Measurements from ENCODE around the gene CHL1.
A peak's percentile ranks its signal among the peaks of the same experiment; 100 is the strongest.

Gene CHL1

DNA sequence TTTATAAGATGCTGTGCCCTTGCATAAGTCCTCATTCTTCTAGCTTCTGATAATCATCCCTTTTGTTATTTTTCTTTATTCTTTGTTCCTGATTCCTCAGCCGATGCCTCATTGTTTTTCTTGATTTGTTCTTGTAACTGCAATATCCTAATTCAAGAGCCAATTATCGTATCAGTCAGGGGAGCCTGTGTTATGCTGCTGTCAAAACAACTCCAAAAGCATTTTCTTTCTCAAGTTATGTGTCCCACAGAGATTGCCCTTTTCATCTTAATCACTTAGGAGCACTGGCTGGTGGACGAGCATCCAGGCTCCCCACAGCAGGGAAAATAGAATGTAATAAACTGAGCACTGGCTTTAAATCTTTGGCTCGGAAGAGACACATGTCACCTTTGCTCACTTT is 207.3 kb downstream of the CHL1 start:
- no peak for TF ChIP-seq CTCF (conservative IDR thresholded peaks at IDR 0.05; ENCODE audit: low read depth, low read length)
- H3K4me3 ChIP-seq (ENCODE audit: low read depth, low read length), result no peak overlapping the region
- no peak for DNase-seq (ENCODE audit: low read depth)

GRCh38 chr3:409011-409410 is 212.4 kb downstream of the CHL1 start:
- no peak overlapping the region for H3K4me3 ChIP-seq (ENCODE audit: low read depth, low read length)
- no peak for TF ChIP-seq CTCF (conservative IDR thresholded peaks at IDR 0.05; ENCODE audit: low read depth, low read length)

DNA sequence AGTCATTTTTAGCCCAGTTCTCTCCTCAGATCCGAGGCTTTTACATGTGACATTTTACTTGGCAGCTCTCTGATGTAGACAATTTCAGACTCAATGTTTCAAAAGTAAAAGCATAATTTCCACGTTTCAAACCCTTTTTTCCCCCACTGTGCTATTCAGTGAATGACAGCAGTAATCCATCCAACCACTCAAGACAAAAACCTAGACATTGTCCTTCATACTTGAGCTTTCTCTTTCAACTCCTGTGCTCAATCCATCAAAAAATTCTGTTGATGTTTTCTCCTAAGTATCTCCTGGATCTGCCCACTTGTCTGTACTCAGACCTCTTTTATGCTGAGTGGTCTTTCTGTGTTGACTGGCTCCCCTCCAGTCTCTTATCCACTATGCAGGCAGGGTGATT is 214.7 kb downstream of the CHL1 start:
- TF ChIP-seq CTCF (conservative IDR thresholded peaks at IDR 0.05; ENCODE audit: low read depth, low read length), result no peak
- no peak overlapping the region for H3K4me3 ChIP-seq (ENCODE audit: low read depth, low read length)
- DNase-seq (ENCODE audit: low read depth), result no peak

More at GRCh38 chr3:409011-409410, 212.4 kb downstream of the CHL1 start:
- DNase-seq (ENCODE audit: low read depth), result no peak

GRCh38 chr3:414063-414462 is 217.5 kb downstream of the CHL1 start:
- DNase-seq (ENCODE audit: low read depth), result peak; percentile 30
- peak; percentile 43 for TF ChIP-seq CTCF (conservative IDR thresholded peaks at IDR 0.05; ENCODE audit: low read depth, low read length)
- H3K4me3 ChIP-seq (ENCODE audit: low read depth, low read length), result no peak overlapping the region

DNA sequence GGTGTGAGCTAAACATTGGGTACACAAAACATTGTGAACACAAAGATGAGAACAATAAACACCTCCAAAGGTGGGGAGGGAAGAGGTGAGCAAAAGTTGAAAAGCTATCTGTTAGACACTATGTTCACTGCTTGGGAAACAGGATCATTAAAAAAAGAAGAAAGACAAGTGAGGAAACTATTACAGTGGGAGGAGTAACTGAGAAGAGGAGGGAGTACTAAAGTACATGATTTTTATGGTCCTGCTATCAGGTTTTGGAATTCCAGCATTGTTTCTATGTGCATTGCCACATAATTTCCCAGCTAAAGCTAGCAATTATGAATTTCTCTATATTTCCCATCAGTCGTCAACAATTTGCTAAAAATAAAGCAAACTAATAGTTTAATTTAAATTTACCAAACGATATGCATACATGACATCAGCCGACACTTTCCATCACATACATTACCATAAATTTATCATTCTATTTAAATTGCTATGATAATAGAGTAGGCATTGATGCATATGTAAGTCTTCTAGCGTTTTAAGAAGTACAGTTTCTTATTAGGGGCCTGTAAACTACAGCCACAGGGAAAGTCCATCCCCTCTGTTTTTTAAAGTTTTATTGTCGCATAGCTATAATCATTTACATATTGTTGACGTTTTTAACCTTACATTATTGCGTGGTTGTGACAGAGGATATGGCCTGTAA is 221.8 kb downstream of the CHL1 start:
- TF ChIP-seq CTCF (conservative IDR thresholded peaks at IDR 0.05; ENCODE audit: low read depth, low read length), result no peak
- no peak overlapping the region for H3K4me3 ChIP-seq (ENCODE audit: low read depth, low read length)
- no peak for DNase-seq (ENCODE audit: low read depth)

GRCh38 chr3:420584-420983 is 224.0 kb downstream of the CHL1 start:
- TF ChIP-seq CTCF (conservative IDR thresholded peaks at IDR 0.05; ENCODE audit: low read depth, low read length), result no peak
- DNase-seq (ENCODE audit: low read depth), result no peak
- H3K4me3 ChIP-seq (ENCODE audit: low read depth, low read length), result no peak overlapping the region

DNA sequence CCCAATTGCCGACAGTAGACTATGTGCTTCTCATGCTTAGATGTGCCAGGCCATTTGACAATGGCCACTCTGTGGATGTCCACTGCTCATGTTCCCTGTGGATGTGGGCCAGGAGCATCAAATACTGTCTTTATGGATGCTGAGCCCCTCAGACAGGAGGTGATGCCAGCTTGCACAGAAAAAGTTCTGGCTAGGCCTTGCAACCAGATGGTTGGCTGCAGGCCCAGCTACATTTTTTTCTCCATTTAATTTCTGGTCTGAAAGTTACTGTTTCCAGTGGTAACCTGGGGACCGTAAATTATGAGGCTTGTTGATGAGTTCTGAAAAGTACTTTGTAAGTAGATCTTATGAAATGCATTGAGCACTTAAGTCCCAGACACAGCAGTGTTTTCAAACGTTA is 228.5 kb downstream of the CHL1 start:
- no peak overlapping the region for H3K4me3 ChIP-seq (ENCODE audit: low read depth, low read length)
- no peak for DNase-seq (ENCODE audit: low read depth)
- TF ChIP-seq CTCF (conservative IDR thresholded peaks at IDR 0.05; ENCODE audit: low read depth, low read length), result no peak

Data from choroid plexus epithelial cell (primary cell).